Embryonic facial prominence (tissue), 1 donor: ENCODE results near the gene NLRP11.
"Not testable (repeated sequence)": the region's sequence is repeated elsewhere in the genome, so short reads cannot be mapped to it uniquely, and the experiment has no call there.

ENCODE experiments used
- DNase-seq: peaks from one replicate; pipeline ENCODE4 v3.0.0-alpha.2; 2016; ENCODE audit errors: extremely low spot score

Gene NLRP11

DNA sequence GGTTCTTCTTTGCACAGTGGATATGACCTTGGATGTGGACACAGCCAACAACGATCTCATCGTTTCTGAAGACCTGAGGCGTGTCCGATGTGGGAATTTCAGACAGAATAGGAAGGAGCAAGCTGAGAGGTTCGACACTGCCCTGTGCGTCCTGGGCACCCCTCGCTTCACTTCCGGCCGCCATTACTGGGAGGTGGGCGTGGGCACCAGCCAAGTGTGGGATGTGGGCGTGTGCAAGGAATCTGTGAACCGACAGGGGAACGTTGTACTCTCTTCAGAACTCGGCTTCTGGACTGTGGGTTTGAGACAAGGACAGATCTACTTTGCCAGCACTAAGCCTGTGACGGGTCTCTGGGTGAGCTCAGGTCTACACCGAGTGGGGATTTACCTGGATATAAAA is 53.5 kb downstream of the NLRP11 start:
- DNase-seq, result no peak

DNA sequence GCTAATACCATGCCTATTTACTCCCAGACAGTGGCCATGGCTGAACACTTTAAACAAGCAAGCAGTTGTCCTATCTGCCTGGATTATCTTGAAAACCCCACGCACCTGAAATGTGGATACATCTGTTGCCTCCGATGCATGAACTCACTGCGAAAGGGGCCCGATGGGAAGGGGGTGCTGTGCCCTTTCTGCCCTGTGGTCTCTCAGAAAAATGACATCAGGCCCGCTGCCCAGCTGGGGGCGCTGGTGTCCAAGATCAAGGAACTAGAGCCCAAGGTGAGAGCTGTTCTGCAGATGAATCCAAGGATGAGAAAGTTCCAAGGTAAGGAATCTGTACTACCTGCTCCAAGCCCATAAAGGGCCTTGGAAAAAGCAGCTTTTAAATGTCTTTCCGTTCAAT is 54.3 kb downstream of the NLRP11 start:
- no peak for DNase-seq

DNA sequence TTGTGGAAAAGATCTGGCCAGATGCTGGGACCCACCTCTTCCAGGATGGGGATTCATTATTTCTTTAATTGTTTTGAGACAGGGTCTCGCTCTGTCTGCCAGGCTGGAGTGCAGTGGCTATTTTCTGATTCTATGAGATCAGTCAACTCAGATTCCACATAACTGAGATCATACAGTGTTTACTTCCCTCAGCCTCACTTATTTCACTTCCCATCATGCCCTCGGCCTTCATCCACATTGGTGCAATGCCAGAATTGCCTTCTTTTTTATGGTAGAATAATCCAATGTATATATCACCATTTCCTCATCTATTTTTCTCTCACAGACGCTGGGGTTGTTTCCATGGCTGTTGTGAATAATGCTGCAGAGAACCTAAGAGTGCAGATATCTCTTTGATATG is 62.2 kb downstream of the NLRP11 start:
- not testable (repeated sequence) for DNase-seq

DNA sequence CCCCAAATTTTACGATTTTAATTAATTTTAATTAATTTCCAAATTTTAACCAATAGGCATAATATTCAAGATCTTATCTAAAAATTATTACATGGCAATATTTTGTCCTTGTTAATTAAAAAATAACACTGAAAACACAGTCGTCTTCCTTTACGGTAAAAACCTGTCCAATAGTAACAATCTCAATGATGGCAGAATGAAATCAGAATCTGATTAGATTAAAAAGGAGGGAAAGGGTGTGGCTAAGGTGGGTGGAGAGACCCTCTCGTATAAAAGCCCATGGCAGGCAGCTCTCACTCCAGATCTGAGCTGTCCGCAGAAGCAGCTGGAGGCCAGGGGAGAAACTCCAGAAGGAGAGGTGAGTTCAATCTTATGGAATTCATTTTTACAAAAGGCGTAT is 63.0 kb downstream of the NLRP11 start, which contains the start of gene RFPL4AL1:
RFPL4AL1 (plus strand) TSS at position 301 of the 400 bp plus-strand sequence. CDS start 2,687 bp downstream, outside the sequence.
- DNase-seq, result not testable (repeated sequence)

DNA sequence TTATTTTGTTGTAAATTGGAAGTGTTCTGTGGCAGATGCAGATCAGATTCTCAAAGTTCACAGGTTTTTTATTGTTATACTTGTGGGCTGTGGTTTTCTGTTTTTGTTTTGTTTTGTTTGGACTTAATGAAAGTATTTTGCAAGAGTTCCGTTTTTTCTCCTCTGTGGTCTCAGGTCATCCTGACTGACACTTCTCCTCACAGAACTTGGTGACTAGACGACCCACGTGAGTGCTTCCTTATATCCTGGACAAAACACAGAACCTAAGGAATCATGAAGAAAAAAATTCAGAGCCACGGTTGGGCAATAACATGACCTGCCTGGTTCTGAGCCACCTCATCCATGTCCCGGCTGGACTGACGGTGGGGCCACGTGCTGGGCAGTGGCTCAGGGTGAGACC is 65.3 kb downstream of the NLRP11 start:
- DNase-seq, result no peak

DNA sequence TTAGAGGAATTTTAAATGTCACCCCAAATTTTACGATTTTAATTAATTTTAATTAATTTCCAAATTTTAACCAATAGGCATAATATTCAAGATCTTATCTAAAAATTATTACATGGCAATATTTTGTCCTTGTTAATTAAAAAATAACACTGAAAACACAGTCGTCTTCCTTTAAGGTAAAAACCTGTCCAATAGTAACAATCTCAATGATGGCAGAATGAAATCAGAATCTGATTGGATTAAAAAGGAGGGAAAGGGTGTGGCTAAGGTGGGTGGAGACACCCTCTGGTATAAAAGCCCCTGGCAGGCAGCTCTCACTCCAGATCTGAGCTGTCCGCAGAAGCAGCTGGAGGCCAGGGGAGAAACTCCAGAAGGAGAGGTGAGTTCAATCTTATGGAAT is 73.0 kb downstream of the NLRP11 start, which contains the start of gene RFPL4A:
RFPL4A (plus strand) TSS at position 301 of the 400 bp plus-strand sequence. CDS start 2,704 bp downstream, outside the sequence.
- DNase-seq, result not testable (repeated sequence)

DNA sequence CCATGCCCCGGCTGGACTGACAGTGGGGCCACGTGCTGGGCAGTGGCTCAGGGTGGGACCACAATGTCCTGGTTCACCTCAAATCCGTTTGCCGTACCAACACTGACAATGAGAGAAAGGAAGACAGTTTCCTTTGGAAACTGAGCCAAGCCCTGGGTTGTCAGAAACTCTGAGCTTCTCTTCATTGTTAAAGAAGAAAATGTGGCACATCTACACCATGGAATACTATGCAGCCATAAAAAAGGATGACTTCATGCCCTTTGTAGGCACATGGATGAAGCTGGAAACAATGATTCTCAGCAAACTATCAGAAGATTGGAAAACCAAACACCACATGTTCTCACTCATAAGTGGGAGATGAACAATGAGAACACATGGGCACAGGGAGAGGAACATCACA is 75.0 kb downstream of the NLRP11 start:
- DNase-seq, result not testable (repeated sequence)

DNA sequence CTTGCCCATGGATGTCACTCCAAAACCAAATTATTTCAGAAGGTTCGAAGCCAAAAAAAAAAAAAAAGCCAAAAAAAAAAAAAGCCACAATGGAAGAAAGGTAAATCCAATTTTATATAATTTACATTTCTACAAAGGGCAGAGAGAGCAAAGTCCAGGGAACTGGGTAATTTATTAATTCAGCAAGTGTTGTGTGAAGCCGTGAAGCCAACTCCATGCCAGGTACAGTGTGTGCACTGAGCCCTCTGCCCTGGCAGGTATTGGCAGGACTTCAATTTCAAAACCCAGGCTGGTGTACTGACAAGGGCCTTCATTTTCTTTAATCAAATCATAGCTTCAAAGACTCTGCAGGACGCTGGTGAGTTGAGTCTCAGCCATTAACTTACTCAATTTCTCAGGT is 78.4 kb downstream of the NLRP11 start:
- no peak for DNase-seq

DNA sequence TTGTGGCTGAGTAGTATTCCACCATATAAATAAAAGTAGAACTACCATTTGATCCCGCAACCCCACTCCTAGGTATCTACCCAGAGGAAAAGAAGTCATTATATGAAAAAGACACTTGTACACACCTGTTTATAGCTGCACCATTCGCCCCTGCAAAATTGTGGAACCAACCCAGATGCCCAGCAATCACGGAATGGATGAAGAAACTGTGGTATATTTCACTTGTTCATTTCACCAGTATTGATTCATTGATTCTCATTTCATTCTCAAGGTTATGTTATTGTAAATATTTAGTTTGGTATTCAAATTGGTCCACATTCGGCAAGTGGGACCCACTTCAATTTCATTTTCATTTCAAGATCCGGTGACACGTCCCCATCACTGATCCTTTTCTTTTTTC is 81.1 kb downstream of the NLRP11 start:
- no peak for DNase-seq

DNA sequence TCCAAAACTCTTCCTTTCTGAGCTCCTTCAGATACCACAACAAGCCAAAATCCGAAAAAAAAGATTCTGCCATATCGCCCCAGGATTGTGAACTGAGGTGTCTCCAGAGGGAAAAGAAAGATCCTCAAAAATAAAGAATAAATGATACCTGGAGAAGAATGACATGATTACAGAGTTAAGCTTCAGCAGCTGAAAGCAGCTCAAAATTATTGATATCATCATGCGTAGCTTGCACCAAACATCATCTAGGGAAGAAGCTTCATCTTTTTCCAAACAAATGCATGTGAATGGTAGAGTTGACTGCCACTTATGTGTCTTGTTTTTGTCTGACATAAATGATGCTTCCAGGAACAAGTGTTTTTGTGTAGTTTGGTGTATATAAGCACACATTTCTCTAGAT is 93.5 kb downstream of the NLRP11 start, which contains the start of gene NLRP9:
NLRP9 (minus strand) TSS at position 101 of the 400 bp plus-strand sequence; CDS start at position 73, 28 bp downstream.
- no peak for DNase-seq
